Measurements from ENCODE around the gene CHI3L2. TPM values are rescaled to one million over a fixed set of nuclear protein-coding genes. Genes with fewer than 3 reads are reported as not detected.

Gene CHI3L2
- total and polyA plus RNA-seq, 9 of the 15 experiments (the other 6 are each of a cell fraction or from before 2014, with no cell fraction given), result 0.07 to 0.27 (median 0.15) TPM; not detected in 6

DNA sequence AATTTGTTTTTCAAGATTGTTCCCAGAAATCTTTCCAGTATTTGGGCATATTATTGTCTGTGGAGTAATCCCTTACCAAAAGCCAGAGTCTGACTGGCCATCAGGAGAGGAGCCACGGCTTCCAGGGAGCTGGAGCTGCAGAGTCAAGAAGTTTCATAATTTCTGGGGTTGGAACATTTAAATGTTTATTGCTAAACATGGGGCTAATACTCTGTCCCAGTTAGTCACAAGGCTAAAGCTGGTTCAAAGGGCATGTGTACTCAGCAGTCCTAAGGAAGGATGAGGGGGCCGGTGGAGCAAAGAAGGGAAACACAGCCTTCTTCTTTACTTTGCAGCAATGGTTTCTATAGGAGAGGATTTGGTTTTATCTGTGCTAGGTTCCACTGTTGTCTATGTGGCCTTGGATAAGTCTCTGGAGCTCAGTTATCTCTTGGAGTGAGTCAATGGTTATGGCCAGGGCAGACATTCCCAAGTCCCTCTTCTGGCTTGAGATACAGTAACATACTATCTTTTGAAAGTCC lies 36.5 kb upstream of the CHI3L2 start (continued):
- TF ChIP-seq, protein P1, sequence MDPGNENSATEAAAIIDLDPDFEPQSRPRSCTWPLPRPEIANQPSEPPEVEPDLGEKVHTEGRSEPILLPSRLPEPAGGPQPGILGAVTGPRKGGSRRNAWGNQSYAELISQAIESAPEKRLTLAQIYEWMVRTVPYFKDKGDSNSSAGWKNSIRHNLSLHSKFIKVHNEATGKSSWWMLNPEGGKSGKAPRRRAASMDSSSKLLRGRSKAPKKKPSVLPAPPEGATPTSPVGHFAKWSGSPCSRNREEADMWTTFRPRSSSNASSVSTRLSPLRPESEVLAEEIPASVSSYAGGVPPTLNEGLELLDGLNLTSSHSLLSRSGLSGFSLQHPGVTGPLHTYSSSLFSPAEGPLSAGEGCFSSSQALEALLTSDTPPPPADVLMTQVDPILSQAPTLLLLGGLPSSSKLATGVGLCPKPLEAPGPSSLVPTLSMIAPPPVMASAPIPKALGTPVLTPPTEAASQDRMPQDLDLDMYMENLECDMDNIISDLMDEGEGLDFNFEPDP (CRISPR knock-in tag; IDR thresholded peaks at IDR 0.05), result no peak
- TF ChIP-seq, protein P2, sequence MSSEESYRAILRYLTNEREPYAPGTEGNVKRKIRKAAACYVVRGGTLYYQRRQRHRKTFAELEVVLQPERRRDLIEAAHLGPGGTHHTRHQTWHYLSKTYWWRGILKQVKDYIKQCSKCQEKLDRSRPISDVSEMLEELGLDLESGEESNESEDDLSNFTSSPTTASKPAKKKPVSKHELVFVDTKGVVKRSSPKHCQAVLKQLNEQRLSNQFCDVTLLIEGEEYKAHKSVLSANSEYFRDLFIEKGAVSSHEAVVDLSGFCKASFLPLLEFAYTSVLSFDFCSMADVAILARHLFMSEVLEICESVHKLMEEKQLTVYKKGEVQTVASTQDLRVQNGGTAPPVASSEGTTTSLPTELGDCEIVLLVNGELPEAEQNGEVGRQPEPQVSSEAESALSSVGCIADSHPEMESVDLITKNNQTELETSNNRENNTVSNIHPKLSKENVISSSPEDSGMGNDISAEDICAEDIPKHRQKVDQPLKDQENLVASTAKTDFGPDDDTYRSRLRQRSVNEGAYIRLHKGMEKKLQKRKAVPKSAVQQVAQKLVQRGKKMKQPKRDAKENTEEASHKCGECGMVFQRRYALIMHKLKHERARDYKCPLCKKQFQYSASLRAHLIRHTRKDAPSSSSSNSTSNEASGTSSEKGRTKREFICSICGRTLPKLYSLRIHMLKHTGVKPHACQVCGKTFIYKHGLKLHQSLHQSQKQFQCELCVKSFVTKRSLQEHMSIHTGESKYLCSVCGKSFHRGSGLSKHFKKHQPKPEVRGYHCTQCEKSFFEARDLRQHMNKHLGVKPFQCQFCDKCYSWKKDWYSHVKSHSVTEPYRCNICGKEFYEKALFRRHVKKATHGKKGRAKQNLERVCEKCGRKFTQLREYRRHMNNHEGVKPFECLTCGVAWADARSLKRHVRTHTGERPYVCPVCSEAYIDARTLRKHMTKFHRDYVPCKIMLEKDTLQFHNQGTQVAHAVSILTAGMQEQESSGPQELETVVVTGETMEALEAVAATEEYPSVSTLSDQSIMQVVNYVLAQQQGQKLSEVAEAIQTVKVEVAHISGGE (CRISPR knock-in tag; IDR thresholded peaks at IDR 0.05), result no peak
- peak; percentile 28; the same call in 1 of the 2 replicates for TF ChIP-seq CBFA2T3 (IDR thresholded peaks at IDR 0.05)
- TF ChIP-seq HDAC1 (IDR thresholded peaks at IDR 0.05), result no peak
- TF ChIP-seq, protein P3, sequence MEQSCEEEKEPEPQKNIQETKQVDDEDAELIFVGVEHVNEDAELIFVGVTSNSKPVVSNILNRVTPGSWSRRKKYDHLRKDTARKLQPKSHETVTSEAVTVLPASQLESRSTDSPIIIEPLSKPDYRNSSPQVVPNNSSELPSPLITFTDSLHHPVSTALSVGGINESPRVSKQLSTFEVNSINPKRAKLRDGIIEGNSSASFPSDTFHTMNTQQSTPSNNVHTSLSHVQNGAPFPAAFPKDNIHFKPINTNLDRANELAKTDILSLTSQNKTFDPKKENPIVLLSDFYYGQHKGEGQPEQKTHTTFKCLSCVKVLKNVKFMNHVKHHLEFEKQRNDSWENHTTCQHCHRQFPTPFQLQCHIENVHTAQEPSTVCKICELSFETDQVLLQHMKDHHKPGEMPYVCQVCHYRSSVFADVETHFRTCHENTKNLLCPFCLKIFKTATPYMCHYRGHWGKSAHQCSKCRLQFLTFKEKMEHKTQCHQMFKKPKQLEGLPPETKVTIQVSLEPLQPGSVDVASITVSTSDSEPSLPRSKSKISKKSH (CRISPR knock-in tag; IDR thresholded peaks at IDR 0.05), result no peak
- TF ChIP-seq FOSL1 (tag; conservative IDR thresholded peaks at IDR 0.05), result 0 out of 2 replicates have a peak, but pooled peaks have one; percentile 51
- peak; percentile 75 for TF ChIP-seq CEBPB (tag; IDR thresholded peaks at IDR 0.05)
- TF ChIP-seq, protein P4, sequence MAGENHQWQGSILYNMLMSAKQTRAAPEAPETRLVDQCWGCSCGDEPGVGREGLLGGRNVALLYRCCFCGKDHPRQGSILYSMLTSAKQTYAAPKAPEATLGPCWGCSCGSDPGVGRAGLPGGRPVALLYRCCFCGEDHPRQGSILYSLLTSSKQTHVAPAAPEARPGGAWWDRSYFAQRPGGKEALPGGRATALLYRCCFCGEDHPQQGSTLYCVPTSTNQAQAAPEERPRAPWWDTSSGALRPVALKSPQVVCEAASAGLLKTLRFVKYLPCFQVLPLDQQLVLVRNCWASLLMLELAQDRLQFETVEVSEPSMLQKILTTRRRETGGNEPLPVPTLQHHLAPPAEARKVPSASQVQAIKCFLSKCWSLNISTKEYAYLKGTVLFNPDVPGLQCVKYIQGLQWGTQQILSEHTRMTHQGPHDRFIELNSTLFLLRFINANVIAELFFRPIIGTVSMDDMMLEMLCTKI (IDR thresholded peaks at IDR 0.05; ENCODE audit: partially characterized antibody), result no peak
- TF ChIP-seq CEBPG (CRISPR knock-in tag; IDR thresholded peaks at IDR 0.05), result no peak
- peak in 1 of 2 experiments; percentile 64; a peak in 2 of 4 replicates for TF ChIP-seq CEBPG (tag; conservative IDR thresholded peaks at IDR 0.05 in 1 of 2, IDR thresholded peaks at IDR 0.05 in 1 of 2)
- TF ChIP-seq BHLHE40 (IDR thresholded peaks at IDR 0.05; ENCODE audit: low read length), result no peak
- TF ChIP-seq, protein P5, sequence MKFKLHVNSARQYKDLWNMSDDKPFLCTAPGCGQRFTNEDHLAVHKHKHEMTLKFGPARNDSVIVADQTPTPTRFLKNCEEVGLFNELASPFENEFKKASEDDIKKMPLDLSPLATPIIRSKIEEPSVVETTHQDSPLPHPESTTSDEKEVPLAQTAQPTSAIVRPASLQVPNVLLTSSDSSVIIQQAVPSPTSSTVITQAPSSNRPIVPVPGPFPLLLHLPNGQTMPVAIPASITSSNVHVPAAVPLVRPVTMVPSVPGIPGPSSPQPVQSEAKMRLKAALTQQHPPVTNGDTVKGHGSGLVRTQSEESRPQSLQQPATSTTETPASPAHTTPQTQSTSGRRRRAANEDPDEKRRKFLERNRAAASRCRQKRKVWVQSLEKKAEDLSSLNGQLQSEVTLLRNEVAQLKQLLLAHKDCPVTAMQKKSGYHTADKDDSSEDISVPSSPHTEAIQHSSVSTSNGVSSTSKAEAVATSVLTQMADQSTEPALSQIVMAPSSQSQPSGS (CRISPR knock-in tag; IDR thresholded peaks at IDR 0.05), result no peak
- no peak for TF ChIP-seq GTF2E2 (tag; IDR thresholded peaks at IDR 0.05)
- TF ChIP-seq ZNF274 (IDR thresholded peaks at IDR 0.05; ENCODE audit: borderline replicate concordance, low read depth, low read length), result no peak
- TF ChIP-seq RBFOX2 (IDR thresholded peaks at IDR 0.05; ENCODE audit: low read depth, low read length), result no peak
- no peak for TF ChIP-seq GATA2 (CRISPR knock-in tag; IDR thresholded peaks at IDR 0.05)
- TF ChIP-seq PTBP1 (IDR thresholded peaks at IDR 0.05; ENCODE audit: low read depth, low read length), result no peak
- no peak for TF ChIP-seq U2AF2 (optimal IDR thresholded peaks at IDR 0.05; ENCODE audit: low read depth, low read length)
- TF ChIP-seq IRF2 (CRISPR knock-in tag; IDR thresholded peaks at IDR 0.05), result no peak
